Subcutaneous abdominal adipose tissue (tissue), 5 donors: ENCODE results near the gene TC2N.

Experiments used
- H3K27ac ChIP-seq: one replicate; pipeline ENCODE4 v1.7.0; 2013; ENCODE audit warnings: low read depth, mild to moderate bottlenecking, inconsistent platforms, low read length, moderate library complexity
- H3K27me3 ChIP-seq, 5 donors: one replicate each; pipeline ENCODE4 v1.7.0; 2013; ENCODE audit warnings: low read length in 5 of 5, inconsistent platforms in 1 of 5; ENCODE audit not compliant: control insufficient read depth in 5 of 5, insufficient read depth in 4 of 5
- H3K36me3 ChIP-seq, 5 donors: one replicate each; pipeline ENCODE4 v1.7.0; 2013; ENCODE audit warnings: low read length in 5 of 5; ENCODE audit not compliant: control insufficient read depth in 5 of 5, insufficient read depth in 5 of 5
- H3K4me1 ChIP-seq, 5 donors: one replicate each; pipeline ENCODE4 v1.7.0; 2013; ENCODE audit warnings: low read length in 5 of 5, mild to moderate bottlenecking in 3 of 5, moderate library complexity in 1 of 5; ENCODE audit not compliant: control insufficient read depth in 5 of 5, insufficient read depth in 5 of 5
- H3K4me3 ChIP-seq, 5 donors: one replicate each; pipeline ENCODE4 v1.7.0; 2013; ENCODE audit warnings: low read length in 5 of 5, low read depth in 1 of 5
- H3K9ac ChIP-seq, 5 donors: one replicate each; pipeline ENCODE4 v1.7.0; 2013; ENCODE audit warnings: low read length in 5 of 5, mild to moderate bottlenecking in 4 of 5, moderate library complexity in 3 of 5
- H3K9me3 ChIP-seq, 5 donors: one replicate each; pipeline ENCODE4 v1.7.0; 2013; ENCODE audit warnings: low read length in 5 of 5; ENCODE audit not compliant: control insufficient read depth in 5 of 5
- donor health status: healthy.
- donor health status: healthy.
- donor health status: healthy.
- donor health status: healthy.
- donor health status: healthy.

Gene TC2N

DNA sequence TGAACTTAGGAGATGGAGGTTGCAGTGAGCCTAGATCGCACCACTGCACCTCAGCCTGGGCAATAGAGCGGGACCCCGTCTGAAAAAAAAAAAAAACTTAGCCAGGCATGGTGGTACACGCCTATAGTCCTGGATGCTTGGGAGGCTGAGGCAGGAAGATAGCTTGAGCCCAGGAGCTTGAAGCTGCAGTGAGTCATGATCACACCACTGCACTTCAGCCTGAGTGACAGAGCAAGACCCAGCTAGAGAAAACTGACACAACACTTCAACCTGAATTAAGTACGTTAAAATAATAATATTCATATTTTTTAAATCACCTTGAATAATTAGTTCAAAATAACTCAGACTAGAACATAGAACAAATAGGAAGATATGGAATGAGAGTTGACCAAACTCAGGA is 129.7 kb downstream of the TC2N start:
- Histone ChIP-seq H3K27me3 (no peaks in the 10 kb centered on the region), H3K9me3 (no peaks in the 10 kb centered on the region), H3K27ac (no peak overlapping the region), H3K4me1 (no peaks in the 10 kb centered on the region), H3K9ac (no peak overlapping the region), H3K4me3 (no peak overlapping the region), H3K36me3 (no peaks in the 10 kb centered on the region)

DNA sequence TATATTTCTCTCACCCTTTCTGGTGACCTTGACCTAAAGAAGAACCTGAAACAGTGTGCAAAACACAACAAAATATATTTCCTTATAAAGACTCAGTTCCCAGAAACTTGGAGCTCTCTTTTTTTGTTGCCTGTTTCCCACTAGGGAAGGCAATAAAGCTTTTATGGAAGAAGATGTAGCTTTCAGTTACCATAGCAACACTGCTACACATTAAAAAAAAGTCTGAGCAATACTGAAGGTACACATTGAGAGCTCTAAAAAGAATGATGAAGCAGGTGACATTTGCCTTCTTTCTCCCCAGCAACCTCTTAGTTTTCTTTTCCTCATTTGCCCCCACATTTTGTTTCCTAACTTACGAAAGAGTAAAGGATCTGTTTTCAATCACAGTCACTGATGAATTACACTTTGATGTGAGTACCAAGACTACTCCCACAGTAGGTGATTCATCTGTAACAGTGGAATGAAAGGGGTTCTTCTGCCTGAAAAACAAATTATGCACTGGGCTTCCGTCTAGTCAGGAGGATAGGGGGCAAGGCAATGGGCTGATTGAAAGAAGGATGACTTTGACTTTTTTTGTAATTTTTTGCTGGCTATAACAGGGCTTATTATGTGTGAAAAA is 134.4 kb downstream of the TC2N start:
- no peak overlapping the region for H3K4me3 ChIP-seq
- H3K9ac ChIP-seq = no peak overlapping the region

DNA sequence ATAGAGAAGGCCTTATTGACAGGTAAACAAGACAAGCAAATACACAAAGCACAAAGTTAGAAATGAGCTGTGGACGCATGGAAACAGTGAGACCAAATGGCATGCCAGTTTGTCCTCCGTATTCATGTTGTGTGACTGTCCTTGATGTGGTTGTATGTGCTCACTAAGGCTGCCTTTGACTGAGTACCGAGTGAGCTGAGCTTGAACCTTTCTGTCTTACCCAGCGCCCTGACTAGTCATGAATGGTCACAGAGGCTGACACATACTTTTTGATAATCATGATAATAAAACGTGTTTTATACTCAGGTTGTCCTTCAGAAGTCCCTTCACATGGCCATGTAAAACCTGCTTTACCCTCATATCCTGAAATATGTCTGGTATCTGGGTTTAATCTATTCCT is 134.9 kb downstream of the TC2N start:
- no peak overlapping the region for H3K4me3 ChIP-seq
- no peak overlapping the region for H3K9ac ChIP-seq
- no peaks in the 10 kb centered on the region for H3K9me3 ChIP-seq
- no peaks in the 10 kb centered on the region for H3K36me3 ChIP-seq
- no peak overlapping the region for H3K27ac ChIP-seq
- no peaks in the 10 kb centered on the region for H3K4me1 ChIP-seq
- H3K27me3 ChIP-seq = no peaks in the 10 kb centered on the region

More for the DNA sequence above, 134.4 kb downstream of the TC2N start:
- Histone ChIP-seq H3K36me3 (no peaks in the 10 kb centered on the region), H3K4me1 (no peaks in the 10 kb centered on the region), H3K27me3 (no peaks in the 10 kb centered on the region), H3K9me3 (no peaks in the 10 kb centered on the region), H3K27ac (no peak overlapping the region)

DNA sequence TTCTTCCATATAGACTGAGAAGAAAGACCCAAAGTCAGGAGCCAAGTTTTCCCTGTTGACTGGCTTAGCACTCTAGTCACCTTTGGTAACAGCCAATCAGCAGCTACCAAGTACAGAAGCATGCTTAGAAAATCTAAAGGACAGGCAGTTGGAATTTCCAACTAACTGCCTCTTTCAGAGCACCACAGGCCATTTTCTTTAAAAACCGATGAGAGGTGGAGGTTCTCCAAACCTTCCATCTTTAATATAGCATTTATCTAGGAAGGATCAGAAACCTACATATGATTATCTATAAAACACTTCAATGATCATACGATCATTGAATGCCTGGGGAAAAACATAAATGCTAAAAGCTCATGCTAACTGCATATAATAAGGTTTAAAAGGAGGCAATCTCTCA is 135.3 kb downstream of the TC2N start, which contains the start of gene CATSPERB:
CATSPERB (minus strand) TSS at position 101 of the 400 bp plus-strand sequence. CDS start 2,607 bp downstream, outside the sequence.
- H3K4me3 ChIP-seq = no peak within 1 kb of the TSS
- no peak within 1 kb of the TSS for H3K9ac ChIP-seq
- no peaks in the 10 kb centered on the region for H3K36me3 ChIP-seq
- no peaks in the 10 kb centered on the region for H3K9me3 ChIP-seq
- no peaks in the 10 kb centered on the region for H3K4me1 ChIP-seq
- no peaks in the 10 kb centered on the region for H3K27me3 ChIP-seq
- H3K27ac ChIP-seq = no peak within 1 kb of the TSS

DNA sequence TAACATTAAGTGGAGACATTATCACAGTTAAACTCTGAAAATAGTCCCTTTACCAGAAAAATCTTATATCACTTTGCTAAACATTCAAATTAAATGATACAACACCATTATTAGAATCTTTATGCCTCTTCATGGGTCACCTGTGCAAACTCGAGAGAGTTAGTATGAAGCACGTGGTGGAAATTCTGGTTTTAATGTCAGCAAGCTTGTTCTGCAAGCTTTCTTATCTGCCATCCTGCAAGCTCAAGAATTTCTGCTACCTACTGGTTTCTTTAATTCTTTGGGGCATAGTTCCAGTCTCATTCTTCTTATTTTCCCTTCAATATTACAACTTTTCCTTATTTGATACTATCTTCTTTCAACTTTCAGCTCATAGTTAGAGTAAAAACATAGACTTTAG is 136.3 kb downstream of the TC2N start:
- H3K27me3 ChIP-seq = no peaks in the 10 kb centered on the region
- no peaks in the 10 kb centered on the region for H3K4me1 ChIP-seq
- no peak overlapping the region for H3K9ac ChIP-seq
- H3K27ac ChIP-seq = no peak overlapping the region
- H3K4me3 ChIP-seq = no peak overlapping the region
- H3K9me3 ChIP-seq = no peaks in the 10 kb centered on the region
- H3K36me3 ChIP-seq = no peaks in the 10 kb centered on the region

DNA sequence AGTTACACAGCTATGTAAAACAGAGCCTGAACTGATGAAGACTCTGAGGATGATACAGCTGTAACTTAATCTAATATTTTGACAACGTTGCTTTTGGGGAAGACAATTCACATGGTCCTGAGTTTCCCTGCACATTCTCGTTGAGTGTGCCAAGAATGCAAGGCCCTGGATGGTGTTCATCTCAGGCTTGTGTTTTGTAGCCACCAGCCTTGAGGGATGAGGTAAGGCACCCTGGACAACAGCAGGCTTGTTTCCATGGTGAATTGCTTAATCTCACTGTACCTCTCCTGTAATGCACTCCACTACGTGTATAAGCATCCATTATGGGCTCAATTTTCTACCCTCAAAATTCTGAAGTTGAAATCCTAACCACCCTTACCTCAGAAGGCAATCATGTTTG is 137.6 kb downstream of the TC2N start:
- Histone ChIP-seq H3K9me3 (no peaks in the 10 kb centered on the region), H3K27ac (no peak overlapping the region), H3K36me3 (no peaks in the 10 kb centered on the region), H3K27me3 (no peaks in the 10 kb centered on the region), H3K9ac (no peak overlapping the region), H3K4me1 (no peaks in the 10 kb centered on the region), H3K4me3 (no peak overlapping the region)
